Hepatocyte (in vitro differentiated cells): ENCODE data around the gene SIX4. TPM values are rescaled to one million over a fixed set of nuclear protein-coding genes. Genes with fewer than 3 reads are reported as not detected.
"Not testable (repeated sequence)": the region's sequence is repeated elsewhere in the genome, so short reads cannot be mapped to it uniquely, and the experiment has no call there.

Experiments
- DNase-seq: peaks from one replicate; pipeline ENCODE4 v3.0.0-alpha.2; 2016; ENCODE audit warnings: low spot score
- H2AFZ ChIP-seq: fragments of 200-600 bp; sonication (generic); 2 replicates; pipeline ENCODE4 v1.6.0; 2016; ENCODE audit warnings: antibody characterized with exemption, mild to moderate bottlenecking
- H3K27ac ChIP-seq: fragments of 200-600 bp; sonication (generic); 2 replicates; pipeline ENCODE4 v1.5.1; 2016; ENCODE audit warnings: mild to moderate bottlenecking
- H3K27me3 ChIP-seq: fragments of 200-600 bp; sonication (generic); 2 replicates; pipeline ENCODE4 v1.6.1; 2016
- H3K36me3 ChIP-seq: fragments of 200-600 bp; sonication (generic); replicated peaks from 2 replicates; pipeline ENCODE4 v1.5.1; 2016; ENCODE audit warnings: low read depth; ENCODE audit not compliant: insufficient read depth
- H3K4me1 ChIP-seq: fragments of 200-600 bp; sonication (generic); 2 replicates; pipeline ENCODE4 v1.5.1; 2016; ENCODE audit warnings: mild to moderate bottlenecking, moderate library complexity; ENCODE audit not compliant: insufficient read depth
- H3K4me2 ChIP-seq: fragments of 200-600 bp; sonication (generic); 2 replicates; pipeline ENCODE4 v1.6.0; 2016
- H3K4me3 ChIP-seq: fragments of 200-600 bp; sonication (generic); 2 replicates; pipeline ENCODE4 v1.5.1; 2016; ENCODE audit warnings: mild to moderate bottlenecking
- H3K79me2 ChIP-seq: fragments of 200-600 bp; sonication (generic); 2 replicates; pipeline ENCODE4 v1.6.0; 2017; ENCODE audit warnings: mild to moderate bottlenecking
- H3K9me2 ChIP-seq: fragments of 200-600 bp; sonication (generic); replicated peaks from 2 replicates; pipeline ENCODE4 v1.6.0; 2017; ENCODE audit warnings: mild to moderate bottlenecking; ENCODE audit not compliant: insufficient read depth
- H3K9me3 ChIP-seq: fragments of 200-600 bp; sonication (generic); 2 replicates; pipeline ENCODE4 v1.5.1; 2016; ENCODE audit warnings: low read depth, mild to moderate bottlenecking
- H4K20me1 ChIP-seq: fragments of 200-600 bp; sonication (generic); 2 replicates; pipeline ENCODE4 v1.6.0; 2016; ENCODE audit warnings: mild to moderate bottlenecking; ENCODE audit not compliant: insufficient read depth, poor library complexity, severe bottlenecking
- EZH2 ChIP-seq: fragments of 200-600 bp; sonication (generic); IDR thresholded peaks from 2 replicates; pipeline ENCODE4 v1.6.1; 2016; ENCODE audit warnings: antibody characterized with exemption, mild to moderate bottlenecking, borderline replicate concordance
- EZH2phosphoT487 ChIP-seq: fragments of 200-600 bp; sonication (generic); IDR thresholded peaks from one replicate; pipeline ENCODE4 v1.6.1; 2018; ENCODE audit warnings: antibody characterized with exemption, mild to moderate bottlenecking, low read depth, moderate library complexity; ENCODE audit not compliant: unreplicated experiment, severe bottlenecking
- WGBS: methylation state at CpG from one replicate; pipeline ENCODE4 v1.1.6; 2016; ENCODE audit warnings: low lambda C conversion rate; ENCODE audit errors: missing lambda C conversion rate; 5-methylcytosine and 5-hydroxymethylcytosine counted together
- polyA plus RNA-seq: library from polyadenylated mRNA; unstranded; fragments of >200 nt; fragmentation: Nextera tagmentation; extraction: Ambion mirVana; gene quantifications from 2 replicates; pipeline ENCODE4 v1.2.1, GENCODE V29; 2016
- total RNA-seq: library from RNA; depleted of rRNA; stranded (reverse); fragments of >200 nt; gene quantifications from 2 replicates; pipeline ENCODE4 v1.2.3, GENCODE V29; 2014
- TF ChIP-seq, protein P1 (sequence below): fragments of 200-600 bp; sonication (generic); IDR thresholded peaks from 2 replicates; pipeline ENCODE4 v1.5.1; 2016; ENCODE audit warnings: antibody characterized with exemption, mild to moderate bottlenecking; ENCODE audit not compliant: poor library complexity

SIX4 gene
- total and polyA plus RNA-seq, 2 experiments from 2014 or later = 1.1 to 7.0 TPM

DNA sequence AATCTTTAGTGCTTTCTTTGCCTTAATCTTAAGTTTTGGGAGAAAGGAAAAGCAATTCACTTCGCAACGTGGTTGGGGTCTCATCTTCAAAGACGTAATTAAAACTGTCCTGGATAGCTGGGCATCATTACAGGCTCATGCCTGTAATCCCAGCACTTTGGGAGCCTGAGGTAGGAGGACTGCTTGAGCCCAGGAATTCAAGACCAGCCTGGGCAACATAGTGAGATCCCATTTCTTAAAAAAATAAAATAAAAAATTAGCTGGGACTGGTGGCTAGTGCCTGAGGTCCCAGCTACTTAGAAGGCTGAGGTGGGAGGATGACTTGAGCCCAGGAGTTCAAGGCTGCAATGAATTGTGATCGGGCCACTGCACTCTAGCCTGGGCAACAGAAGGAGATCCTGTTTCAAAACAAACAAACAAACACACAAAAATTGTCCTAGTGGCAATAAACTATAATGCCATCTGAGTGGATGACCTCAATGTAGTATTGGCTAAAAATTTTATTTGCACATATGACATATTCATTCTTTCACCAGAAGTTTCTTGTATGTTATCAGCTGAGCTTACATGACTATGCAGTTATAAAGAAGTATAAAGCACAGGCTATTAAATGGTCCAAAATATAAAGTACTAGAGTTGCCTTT is 8.8 kb upstream of the SIX4 start:
- Histone ChIP-seq H2AFZ (no peak overlapping the region), H3K27ac (no peak overlapping the region), H4K20me1 (peaks cover 10% of the 10 kb centered on the region), H3K4me3 (no peak overlapping the region), H3K9me3 (no peaks in the 10 kb centered on the region), H3K9me2 (no peaks in the 10 kb centered on the region), H3K36me3 (no peaks in the 10 kb centered on the region), H3K79me2 (peaks cover 33% of the 10 kb centered on the region), H3K4me2 (no peak overlapping the region), H3K27me3 (peaks cover 3% of the 10 kb centered on the region), H3K4me1 (peaks cover 12% of the 10 kb centered on the region)
- WGBS = 82% methylated on average over 4 of the region's 4 CpGs
- TF ChIP-seq EZH2 (no peak), EZH2phosphoT487 (no peak)
- TF ChIP-seq, protein P1, sequence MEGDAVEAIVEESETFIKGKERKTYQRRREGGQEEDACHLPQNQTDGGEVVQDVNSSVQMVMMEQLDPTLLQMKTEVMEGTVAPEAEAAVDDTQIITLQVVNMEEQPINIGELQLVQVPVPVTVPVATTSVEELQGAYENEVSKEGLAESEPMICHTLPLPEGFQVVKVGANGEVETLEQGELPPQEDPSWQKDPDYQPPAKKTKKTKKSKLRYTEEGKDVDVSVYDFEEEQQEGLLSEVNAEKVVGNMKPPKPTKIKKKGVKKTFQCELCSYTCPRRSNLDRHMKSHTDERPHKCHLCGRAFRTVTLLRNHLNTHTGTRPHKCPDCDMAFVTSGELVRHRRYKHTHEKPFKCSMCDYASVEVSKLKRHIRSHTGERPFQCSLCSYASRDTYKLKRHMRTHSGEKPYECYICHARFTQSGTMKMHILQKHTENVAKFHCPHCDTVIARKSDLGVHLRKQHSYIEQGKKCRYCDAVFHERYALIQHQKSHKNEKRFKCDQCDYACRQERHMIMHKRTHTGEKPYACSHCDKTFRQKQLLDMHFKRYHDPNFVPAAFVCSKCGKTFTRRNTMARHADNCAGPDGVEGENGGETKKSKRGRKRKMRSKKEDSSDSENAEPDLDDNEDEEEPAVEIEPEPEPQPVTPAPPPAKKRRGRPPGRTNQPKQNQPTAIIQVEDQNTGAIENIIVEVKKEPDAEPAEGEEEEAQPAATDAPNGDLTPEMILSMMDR = no peak
- DNase-seq = no peak

DNA sequence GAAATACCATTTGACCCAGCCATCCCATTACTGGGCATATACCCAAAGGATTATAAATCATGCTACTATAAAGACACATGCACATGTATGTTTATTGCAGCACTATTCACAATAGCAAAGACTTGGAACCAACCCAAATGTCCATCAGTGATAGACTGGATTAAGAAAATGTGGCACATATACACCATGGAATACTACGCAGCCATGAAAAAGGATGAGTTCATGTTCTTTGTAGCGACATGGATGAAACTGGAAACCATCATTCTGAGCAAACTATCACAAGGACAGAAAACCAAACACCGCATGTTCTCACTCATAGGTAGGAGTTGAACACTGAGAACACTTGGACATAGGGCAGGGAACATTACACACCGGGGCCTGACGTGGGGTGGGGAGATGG is 7.1 kb upstream of the SIX4 start:
- WGBS = 94% methylated on average over 5 of the region's 5 CpGs
- H2AFZ ChIP-seq, DNase-seq, H3K27ac ChIP-seq, H3K4me1 ChIP-seq, H4K20me1 ChIP-seq, H3K27me3 ChIP-seq, H3K9me2 ChIP-seq, H3K36me3 ChIP-seq, H3K4me3 ChIP-seq, H3K9me3 ChIP-seq, H3K4me2 ChIP-seq: not testable (repeated sequence)
- H3K79me2 ChIP-seq = peaks cover 17% of the 10 kb centered on the region

DNA sequence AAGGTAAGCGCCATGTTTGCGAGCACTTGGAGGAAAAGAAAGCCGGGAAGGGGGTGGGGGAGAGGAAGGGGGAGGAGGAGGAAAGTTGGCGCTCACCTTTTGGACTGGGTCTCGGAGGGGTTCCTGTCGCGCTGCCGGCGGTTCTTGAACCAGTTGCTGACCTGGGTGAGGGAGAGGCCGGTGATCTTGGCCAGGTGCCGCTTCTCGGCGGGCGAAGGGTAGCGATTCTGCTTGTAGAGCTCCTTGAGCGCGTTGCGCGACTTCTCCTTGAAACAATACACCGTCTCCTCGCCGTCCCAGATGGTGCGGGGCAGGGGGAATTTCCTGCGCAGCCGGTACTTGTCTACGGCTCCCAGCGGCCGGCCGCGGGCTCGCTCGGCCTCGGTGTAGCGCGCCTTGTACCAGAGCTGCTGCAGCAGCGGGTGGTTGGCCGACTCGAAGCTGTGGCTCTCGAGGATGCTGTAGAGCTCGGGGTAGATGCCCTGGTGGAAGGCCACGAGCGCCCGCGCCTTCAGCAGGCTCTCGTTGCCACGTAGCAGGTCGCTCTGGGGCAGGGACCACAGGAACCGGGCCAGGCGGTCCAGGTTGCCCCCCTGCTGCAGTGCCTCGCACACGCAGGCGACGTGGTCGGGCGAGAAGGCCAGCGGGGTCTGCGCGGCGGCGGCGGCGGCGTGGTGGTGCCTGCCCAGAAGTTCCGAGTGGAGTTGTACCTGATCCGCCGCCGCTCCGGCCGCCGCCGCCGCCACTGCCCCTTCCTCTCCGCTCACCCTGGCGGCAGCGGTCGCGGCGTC is 840 bp downstream of the SIX4 start:
- H3K9me2 ChIP-seq = no peaks in the 10 kb centered on the region
- no peaks in the 10 kb centered on the region for H3K9me3 ChIP-seq
- DNase-seq = peak; percentile 65
- no peaks in the 10 kb centered on the region for H3K36me3 ChIP-seq
- peak overlapping the region; percentile 58 for H2AFZ ChIP-seq
- H4K20me1 ChIP-seq = peaks cover 29% of the 10 kb centered on the region
- peak overlapping the region; percentile 82 for H3K4me3 ChIP-seq
- peaks cover 11% of the 10 kb centered on the region for H3K27me3 ChIP-seq
- H3K79me2 ChIP-seq = peaks cover 48% of the 10 kb centered on the region
- WGBS = under 1% methylated on average over 52 of the region's 78 CpGs
- peak overlapping the region; percentile 83 for H3K27ac ChIP-seq
- H3K4me1 ChIP-seq = peaks cover 5% of the 10 kb centered on the region
- H3K4me2 ChIP-seq = peak overlapping the region; percentile 98
- TF ChIP-seq, protein P1 = no peak
- TF ChIP-seq EZH2 (no peak), EZH2phosphoT487 (no peak)
